CD1c-positive myeloid dendritic cell (primary cell): ENCODE measurements around the gene GSTCD.
"Not testable (repeated sequence)": the region's sequence is repeated elsewhere in the genome, so short reads cannot be mapped to it uniquely, and the experiment has no call there.

Source experiments
- DNase-seq: peaks from one replicate; pipeline ENCODE4 v3.0.0-alpha.2; 2016; ENCODE audit errors: extremely low spot score

The GSTCD gene, protein sequence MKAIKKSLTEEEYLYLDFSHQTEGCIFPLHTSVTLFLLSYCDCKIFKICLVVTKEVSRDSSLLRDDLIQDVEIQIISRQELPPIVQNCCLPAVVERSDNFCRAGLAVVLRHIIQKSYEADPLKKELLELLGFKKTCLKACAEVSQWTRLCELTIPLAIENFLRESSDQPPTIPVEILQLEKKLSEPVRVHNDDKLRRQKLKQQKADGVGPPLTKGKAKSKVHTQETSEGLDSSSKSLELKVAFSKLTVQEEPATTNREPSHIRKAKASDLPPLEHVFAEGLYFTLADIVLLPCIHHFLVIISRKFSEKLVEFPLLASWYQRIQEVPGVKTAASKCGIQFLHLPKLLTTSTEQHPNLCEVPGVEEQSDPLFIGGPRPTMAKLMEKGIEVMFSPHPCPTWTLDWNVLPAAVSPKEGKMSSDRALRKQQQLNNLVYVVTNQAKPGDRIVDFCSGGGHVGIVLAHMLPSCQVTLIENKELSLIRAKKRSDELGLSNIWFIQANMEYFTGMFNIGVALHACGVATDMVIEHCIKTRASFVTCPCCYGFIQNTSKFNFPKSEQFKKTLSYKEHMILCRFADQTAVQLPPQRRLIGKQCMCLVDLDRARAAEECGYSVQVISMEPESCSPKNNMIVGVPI

DNA sequence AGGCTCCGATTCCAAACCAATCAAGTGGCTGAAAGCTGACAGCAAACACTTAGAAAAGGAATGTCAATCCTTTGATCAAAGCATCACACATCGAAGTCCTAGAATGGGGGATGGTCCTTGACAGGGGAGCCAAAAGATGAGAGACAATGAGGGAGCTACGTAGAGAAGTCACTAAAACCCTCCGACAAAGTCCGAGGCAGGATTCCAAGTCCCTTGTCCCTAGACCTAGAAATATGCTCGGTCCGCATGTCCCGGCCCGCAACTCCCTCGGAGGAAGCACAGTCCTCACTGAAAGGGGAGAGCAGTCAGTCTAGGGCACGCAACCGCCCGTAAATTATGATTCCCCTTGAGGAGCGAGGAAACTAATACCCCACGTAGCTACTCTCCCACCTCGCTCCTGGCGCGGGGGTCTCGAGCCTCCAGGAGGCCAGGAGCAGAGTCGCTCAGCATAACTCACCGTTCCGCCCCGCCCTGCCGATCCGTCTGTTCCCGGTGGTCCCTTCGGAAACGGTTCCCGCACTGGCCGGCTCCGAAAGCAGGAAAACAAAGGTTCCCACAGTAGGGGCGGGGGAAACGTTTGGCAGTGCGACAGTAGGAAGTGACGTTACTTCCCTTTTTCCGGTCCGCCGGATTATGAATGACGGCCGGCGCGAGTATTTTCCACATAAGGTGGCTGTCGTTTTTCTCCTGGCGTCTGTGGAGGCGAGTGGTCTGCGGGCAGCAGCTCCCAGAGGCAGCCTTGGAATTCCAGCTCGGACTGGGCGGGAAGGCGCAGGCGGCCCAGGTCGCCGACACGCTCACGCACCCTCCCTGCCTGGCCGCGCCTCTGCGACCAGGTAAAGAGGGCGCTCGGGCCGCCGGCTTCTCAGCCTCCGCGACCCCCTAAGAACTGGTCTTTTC, at the start of gene GSTCD, which contains the start of gene INTS12:
Gene GSTCD, plus strand, starts transcription at position 604 of the 900 bp plus-strand sequence. CDS start 8,830 bp downstream, outside the sequence.
Gene INTS12, minus strand, starts transcription at position 509 of the 900 bp plus-strand sequence. CDS start 8,684 bp downstream, outside the sequence.
- peak; percentile 96 for DNase-seq

DNA sequence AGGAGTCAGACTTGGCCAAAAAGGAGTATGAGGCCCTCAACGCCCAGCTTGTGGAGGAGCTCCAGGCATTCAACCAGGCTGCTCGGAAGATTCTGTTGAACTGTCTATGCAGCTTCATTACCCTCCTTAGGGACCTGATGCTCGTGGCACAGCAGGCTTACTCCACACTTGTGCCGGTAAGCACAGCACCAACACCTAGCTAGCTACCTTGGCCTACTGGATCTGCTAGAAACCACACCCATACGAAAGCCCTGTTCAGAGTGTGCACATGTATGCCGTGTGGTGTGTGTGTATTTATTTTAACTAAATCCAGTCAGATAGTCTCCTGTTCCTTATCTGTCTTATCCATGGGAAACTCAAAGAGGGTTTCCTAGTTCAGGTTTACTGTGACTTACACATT, 49.4 kb upstream of the GSTCD start:
- DNase-seq, result no peak

DNA sequence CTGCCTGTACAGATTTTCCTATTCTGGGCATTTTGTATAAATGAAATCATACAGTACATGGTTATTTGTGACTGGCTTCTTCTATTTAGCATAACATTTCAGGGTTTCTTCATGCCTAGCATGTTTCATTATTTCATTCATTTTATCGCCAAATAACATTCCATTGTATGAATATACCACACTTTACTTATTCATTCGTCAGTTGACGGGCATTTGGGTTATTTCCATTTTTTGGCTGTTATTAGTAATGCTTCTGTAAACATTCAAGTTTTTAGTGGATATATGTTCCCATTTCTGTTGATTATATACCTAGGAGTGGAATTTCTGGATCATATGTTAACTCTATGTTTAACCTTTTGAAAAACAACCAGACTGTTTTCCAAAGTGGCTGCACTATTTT, 47.6 kb upstream of the GSTCD start:
- no peak for DNase-seq

DNA sequence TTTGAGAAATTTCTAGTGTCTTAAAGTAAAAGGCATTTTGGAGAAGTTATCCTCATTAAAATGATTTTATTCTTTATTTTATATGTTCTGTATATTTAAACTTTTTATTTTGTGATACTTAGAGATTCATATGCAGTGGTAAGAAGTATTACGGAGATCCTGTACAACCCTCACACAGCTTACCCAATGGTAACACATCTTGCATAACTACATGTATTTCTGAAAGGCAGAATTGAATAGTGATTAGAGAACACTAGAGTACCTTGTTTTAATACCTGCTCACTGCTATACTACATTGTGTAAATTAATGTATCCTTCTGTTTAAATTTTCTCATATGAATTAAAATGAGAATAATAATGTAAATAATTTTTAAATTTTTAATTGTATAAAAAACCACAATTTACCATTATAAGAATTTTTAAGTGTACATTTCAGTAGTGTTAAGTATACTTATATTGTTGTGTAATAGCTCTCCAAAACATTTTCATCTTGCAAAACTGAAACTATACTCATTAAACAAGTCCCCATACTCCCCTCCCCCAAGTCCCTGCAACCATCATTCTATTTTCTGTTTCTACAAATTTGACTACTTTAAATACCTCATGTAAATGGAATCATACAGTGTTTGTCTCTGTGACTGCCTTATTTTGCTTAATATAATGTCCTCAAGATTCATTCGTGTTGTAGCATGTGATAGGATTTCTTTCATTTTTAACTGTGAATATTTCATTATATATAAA, 45.5 kb upstream of the GSTCD start:
- no peak for DNase-seq

DNA sequence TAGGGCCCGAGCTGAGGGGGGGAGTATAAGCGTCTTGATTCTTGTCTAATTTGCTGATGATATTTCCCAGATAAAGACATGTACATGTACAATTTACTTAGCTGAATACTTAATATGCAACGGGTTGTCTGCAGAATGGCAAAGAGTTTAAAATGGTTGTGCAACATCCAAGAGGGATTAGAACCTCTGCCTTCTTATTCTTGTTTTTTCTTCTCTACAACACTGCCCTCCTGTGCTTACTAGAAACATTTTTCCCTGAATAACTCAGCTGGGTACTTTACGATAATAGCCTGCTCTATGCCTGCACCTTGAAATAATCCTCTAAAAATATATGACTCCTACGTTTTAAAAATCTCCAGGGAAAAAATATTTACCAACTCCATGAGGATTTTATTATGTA, 41.9 kb upstream of the GSTCD start:
- DNase-seq, result no peak

DNA sequence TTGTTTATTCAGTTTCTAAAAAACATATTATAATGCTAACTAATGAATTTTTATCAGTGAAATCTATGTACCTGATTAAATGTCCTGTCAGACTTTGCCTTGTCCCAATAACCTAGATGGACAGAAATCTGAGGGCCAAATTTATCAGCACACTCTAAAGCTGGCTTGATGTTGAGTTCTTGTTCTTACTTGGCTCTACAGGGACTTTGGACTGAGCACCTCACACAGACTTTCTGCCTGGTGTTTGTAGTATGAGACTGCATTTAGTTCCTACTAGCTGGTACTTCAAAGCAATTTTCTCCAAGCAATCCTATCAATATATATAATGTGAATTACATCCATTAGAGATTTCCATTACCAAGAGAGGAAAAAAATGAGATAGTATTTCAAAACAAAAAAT, 37.9 kb upstream of the GSTCD start:
- DNase-seq, result no peak

DNA sequence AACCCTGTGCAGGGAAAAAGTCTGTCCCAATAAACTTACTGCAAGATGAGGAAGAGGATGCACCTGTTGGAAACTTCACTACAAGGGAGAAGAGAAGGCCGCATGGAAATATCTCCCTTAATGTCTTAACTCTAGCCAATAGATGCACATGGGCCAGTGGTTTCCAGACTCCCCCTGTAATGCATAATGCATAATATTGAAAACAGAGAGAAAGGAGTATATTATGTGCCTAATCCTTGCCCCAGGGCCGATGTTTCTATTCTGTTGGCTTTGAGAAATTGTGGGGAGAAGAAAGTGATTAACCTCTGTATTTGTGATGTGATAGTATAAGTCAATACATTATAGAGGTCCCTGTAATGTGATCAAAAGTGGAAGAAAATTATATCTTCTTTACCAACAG, 37.3 kb upstream of the GSTCD start:
- no peak for DNase-seq

DNA sequence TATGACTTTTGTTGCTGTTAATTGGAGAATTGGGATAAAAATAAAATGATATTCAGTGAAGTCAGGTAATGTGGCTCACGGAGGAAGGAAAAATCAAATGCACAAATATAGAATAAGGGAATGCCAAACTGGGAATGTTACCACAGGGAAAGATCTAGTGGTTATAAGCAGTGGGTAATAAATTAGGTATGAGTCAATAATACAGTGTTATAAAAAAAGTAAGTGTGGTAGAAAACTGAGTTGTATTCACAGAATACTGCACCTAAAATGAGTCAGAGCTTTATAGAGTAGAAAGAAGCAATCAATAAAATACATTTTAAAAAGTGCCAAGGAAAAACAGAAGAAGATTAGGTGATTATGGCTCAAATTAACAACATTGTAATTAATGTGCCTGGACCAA, 34.6 kb upstream of the GSTCD start:
- DNase-seq, result no peak

DNA sequence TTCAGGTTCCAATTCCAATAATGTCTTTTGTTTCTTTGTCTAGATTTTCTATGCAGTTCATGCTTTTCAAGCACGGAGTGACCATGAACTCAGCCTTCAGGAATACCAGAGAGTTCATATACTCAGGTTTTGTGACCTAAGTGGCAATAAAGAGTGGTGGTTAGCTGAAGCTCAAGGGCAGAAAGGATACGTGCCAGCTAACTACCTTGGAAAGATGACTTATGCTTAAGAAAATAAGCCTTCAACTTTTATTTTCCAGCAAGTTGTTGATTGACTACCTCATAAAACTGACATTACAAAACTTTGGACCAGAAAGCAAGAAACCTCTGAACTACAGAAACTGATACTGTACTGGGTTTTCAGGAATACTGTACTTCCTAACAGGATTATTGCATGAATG, 30.9 kb upstream of the GSTCD start:
- DNase-seq, result no peak

DNA sequence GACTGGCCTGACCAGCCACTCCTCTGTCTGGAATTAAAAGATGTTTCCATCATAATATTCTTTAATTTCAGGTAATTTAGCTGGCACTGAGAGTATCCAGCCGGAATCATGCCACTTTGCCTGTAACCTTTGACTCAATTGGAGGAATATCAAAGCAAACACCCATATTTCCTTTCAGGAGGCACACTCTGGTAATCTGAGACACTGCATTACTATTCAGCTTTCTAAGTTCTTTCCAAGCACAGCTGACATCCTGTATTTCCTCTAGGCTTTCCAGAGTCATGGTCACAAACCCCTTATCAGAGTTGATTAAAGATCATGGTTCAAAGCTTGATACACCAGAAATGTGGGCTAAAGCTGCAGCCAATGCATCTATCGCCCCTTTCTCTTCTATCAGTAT, 29.4 kb upstream of the GSTCD start:
- DNase-seq, result no peak

DNA sequence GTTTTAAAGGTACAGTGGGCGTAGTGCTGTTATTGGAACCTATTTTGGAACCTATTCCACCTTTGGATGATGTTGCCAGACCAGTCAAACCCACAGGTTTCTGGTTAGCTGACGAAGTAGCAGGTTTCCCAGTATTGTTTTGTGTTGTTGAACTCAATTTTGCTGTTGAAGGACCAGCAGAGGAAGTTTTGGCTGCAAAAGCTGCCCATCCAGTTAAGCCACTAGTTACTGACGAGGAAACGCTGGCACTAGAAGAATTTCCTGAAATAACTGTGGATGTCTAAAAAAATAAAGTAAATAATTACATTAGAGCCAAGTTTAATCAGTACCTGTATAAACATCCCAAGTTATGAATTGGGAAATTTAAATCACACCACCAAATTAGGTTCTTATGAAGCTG, 25.5 kb upstream of the GSTCD start:
- no peak for DNase-seq

DNA sequence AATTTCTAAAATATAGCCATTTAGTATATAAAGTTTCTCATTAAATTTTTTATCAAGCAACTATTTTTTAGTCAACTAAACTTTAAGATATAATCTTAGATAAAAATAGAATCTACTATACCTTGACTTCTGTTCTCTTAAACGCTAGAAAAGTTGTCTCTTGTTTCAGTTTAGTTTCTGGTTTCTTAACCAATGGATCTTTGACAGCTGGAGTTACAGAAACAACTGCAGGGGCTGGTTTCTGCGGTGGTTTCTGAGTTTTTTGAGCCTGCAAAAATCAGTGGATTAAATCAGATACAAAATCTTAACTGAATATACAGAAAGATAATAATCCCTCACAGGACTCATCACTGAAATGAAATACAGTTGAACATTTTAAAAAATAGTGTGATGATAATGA, 22.0 kb upstream of the GSTCD start:
- DNase-seq, result no peak

DNA sequence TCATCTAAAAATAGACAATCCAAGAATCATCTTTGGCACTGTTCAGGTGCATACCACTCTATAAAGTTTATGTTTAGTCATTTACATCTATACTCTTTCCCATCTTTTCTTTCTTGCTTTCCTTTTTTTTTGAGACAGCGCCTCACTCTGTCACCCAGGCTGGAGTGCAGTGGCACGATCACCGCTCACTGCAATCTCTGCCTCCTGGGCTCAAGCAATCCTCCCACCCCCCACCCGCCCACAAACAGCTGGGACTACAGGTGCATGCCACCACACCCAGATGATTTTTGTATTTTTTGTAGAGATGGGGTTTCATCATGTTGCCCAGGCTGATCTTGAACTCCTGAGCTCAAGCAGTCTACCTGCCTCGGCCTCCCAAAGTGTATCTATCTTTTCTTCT, 13.8 kb upstream of the GSTCD start:
- DNase-seq, result not testable (repeated sequence)

DNA sequence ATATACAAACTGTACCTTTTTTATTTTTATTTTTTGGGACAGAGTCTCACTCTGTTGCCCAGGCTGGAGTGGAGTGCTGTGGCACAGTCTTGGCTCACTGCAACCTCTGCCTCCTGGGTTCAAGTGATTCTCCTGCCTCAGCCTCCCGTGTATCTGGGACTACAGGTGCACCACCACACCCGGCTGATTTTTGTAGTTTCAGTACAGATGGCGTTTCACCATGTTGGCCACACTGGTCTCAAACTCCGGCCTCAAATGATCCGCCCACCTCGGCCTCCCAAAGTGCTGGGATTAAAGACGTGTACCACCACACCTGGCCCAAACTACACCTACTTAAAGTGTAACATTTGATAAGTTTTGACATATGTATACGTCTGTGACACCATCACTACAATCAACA, 12.8 kb upstream of the GSTCD start:
- not testable (repeated sequence) for DNase-seq

DNA sequence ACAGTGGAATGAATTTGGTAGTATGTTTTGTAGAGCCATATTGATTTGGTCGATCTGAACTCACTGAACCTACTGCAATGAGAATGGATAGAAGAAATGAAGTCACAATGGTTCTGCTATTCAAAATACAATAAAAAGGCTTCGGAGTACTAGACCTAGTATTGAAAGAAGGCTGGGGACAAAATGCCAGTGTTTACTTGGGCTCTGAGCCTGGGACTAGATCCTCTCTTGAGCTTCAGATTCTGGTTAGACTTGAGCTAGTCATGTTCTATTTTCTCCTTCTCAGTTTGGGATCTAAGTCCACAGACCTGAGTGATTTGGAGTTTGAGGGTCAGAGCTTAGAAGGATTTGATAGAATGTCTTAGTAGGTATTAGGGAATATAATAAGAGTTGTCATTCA, 10.0 kb upstream of the GSTCD start:
- no peak for DNase-seq

DNA sequence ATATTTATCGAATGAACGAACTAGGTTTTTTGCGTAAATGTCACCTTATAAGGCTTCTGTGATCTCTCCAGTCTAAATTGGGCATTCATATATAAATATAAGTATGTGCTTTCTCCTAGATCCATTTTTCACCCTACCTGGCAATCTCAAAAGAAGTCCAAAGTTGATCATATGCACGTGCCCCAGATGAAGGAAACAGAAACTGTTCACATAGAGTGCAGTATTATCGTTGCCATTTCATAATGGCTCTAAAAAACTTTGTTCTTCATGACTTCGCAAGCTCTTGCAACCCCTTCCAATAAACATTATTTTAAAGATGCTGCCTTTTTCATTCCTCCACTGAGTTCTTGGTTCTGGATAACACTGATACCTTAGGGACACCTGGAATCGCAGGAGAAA, 803 bp upstream of the GSTCD start:
- DNase-seq, result no peak

DNA sequence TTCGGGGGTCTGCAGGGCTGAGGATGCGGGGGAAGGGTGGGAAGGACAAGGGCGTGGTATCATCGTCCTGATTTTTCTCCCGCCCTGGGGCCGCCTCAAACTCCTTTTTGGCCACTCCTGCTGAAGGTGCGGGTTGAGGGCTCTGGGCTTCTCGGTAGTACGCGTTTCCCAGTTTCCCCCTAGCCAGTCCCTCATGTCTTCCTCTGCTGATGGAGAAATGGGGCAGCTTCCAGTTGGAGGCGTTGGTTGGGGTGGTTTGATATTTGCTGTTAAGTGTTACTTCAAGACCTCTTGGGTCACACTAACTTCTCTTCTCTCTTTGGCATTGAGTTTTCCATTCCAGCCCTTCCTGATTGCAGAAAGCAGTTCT, 482 bp downstream of the GSTCD start:
- DNase-seq, result peak; percentile 39

DNA sequence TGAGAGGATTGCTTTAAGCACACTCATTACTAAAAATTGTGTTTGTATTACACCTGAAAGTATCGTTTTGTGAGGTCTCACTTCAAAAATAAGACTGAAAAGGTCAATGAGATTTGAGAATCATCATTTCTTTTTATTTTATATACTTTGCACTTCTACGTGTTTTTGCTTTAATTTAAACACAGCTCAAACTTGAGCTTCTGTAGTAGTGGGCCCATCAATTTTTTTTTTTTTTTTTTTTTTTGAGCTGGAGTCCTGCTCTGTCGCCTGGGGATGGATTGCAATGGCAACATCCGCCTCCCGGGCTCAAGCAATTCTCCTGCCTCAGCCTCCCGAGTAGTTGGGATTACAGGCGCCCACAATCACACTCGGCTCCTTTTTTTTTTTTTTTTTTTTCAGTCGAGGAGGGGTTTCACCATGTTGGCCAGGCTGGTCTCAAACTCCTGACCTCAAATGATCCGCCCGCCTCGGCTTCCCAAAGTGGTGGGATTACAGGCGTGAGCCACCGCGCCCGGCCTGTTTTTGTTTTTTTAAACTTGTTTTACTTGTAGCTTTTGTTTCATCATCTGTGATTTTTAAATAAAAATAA, 1.5 kb downstream of the GSTCD start:
- no peak for DNase-seq

DNA sequence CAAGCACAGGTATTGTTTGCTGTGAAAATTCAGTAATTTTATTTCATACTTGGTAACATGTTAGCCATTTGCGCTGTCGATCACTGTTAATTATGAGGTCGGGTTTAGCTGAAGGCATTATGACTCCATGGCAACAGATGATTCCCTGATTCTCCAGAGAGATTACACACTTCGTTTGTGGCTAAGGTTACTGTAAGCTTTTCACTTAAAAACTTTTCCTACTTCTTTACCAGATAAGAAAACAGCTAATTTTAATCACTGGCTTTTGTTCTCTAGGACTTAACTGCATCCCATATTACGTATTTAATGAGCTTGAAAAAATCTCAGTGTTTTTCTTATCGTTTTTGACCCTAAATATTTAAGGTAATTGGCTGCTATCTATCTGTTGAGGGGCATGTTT, 2.1 kb downstream of the GSTCD start:
- DNase-seq, result no peak

DNA sequence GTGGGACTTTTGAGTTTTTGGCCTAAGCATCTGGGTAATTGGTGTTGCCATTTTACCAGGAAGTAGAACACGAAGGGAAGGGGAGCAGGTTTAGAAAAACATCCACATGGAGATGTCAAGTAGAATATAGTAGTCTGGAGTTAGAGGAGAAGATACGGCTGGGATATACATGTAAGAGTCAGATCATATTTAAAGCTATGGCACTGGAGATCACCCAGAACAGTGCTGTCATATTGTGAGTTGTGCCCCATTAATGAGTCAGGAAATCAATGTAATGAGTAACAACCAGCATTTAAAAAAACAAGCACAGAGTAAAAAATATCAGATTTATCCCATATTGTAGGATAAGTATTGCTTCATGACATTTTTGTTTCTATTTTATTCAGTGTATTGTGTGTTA, 4.2 kb downstream of the GSTCD start:
- no peak for DNase-seq

DNA sequence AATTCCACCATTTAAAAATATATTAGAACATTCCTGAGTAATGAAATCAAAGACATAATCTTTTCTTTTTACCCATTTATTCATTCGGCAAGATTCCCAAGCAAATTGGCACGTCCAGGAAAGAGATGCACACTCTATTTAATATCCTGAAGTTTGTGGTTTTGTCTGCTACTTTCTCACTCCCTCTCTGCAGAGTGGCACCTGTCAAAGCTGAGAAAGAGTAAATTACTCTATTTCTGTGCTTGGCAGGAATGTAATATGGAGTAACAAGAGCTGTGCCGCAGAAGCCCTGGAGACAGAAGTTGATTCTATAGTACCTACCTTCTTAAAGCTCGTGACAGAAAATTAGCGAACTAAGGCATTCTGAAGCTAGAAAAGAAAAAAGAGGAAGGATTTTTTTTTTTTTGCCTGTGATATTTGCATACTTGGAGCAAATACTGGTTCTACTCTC, 5.5 kb downstream of the GSTCD start:
- DNase-seq, result peak; percentile 75
